HG03045 (cell line): ENCODE measurements around the gene POMGNT2.

Experiments
- ATAC-seq: cut with Tn5 transposase; IDR thresholded peaks from one replicate; pipeline ENCODE4 v1.9.1; 2021; ENCODE audit warnings: mild to moderate bottlenecking, moderate library complexity; ENCODE audit not compliant: unreplicated experiment

The POMGNT2 gene

DNA sequence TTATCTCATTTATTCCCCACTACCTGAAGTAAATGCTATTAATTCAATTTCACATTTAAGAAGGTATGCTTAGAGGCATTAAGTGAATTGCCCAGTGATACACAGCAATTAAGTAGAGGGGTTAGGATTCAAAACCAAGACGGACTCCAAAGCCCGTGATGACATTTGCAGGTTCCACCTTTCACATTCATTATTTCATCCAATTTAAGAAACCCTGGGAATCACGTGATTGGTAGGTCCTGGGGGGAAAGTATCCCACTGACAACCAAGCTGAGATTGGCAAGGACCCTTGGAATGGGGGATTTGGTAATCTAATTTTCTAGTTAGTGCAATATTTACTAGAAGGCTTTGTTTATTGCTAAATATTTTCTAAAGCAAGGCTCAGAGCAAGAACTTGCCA is 1.8 kb downstream of the POMGNT2 start:
- ATAC-seq: no peak

DNA sequence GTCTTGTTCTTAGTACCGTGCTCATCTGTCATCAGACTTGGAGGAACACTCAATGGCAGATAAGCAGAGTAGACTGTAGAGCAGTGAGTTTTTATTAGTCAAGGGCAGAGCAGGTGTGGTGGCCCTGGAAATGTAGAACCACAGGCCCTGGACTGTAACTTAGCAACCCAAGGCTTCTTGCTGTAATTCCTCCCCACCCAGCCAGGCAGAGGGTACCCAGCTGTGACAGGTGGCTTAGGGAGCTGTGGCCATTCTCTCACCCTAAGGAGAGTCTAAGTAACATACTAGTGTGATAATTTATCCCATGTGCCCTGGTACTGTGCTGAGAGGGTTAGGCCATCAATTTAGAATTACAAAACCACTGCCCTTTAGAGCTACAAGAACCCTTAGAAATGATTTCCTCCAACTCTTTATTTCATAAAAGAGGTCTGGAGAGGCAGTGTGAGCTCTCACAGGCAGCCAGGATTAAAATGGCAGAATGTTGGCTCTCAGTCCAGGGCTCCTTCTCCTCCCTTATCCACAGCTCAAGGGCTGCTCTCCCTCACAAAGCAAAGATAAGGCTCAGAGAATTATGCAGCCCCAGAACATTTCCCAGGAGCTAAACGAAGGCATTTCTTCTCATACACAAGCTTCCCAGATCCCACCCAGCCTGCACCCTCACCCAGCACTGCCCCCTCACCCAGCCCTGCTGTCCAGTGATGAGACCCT is 3.0 kb downstream of the POMGNT2 start:
- ATAC-seq: no peak

DNA sequence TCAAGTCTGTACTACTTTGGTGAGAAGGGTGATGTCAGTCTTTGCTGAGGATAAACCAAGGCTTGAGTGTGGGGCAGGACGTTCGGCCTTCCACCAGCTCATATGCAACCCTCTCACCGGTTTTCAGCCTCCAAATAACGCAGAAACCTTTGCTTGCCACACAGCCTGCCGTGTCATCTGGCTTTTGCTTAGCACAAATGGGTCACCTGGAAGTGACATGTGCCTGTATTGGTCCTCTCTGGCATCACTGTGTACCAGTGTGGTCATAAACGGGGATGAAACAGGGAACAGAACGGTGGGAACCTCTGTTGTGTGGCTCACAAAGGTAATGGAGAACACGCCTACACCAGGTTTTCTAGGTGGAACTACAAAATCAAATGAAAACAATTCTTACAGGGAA is 7.1 kb downstream of the POMGNT2 start:
- no peak for ATAC-seq

DNA sequence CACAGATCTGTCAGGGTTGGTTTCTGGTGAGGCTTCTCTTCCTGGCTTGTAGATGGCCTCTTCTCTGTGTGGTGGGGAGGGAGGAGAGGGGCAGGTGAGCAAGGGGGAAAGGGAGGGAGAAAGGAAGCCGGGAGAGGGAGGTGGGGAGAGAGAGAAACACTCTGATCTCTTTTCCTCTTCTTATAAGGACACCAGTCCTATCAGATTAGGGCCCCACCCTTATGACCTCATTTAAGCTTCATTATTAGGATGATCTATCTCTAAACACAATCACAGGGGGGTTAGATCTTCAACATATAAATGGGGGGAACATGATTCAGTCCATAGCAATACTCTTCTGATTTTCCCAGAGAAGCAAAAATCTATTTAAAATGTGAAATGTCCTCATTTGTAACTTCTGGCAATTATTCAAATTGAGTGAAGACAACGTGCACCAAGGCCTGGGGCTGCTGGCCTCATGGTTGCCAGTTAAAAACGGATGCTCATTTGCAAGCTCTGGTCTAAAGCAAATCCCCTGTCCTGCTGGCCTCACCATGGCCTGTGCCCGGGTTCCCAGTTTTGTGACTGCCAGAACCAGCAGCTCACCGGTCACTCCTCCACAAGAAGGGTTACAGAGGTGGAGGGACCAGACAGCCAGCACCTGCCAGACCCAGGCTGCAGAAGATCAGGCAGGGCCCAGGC is 8.3 kb downstream of the POMGNT2 start:
- no peak for ATAC-seq

DNA sequence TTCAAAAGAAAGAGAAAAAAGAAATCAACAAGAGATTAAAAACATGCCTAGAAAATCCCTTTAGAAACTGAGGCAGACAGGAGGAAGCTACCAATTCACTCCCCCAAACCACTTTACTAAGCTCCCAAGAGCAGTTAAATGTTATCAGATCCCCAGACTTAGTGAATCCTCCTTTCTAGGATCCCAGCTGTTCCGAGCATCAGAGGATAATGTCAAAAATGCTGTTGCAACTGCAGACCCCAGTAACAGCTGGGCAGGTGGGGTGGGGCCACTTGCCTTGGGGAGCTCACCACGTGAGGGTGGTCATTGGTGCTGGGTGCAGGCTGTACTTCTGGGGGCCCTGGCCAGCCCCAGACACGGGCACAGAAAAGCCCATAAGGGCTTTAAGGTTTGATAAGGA is 9.1 kb downstream of the POMGNT2 start:
- no peak for ATAC-seq

DNA sequence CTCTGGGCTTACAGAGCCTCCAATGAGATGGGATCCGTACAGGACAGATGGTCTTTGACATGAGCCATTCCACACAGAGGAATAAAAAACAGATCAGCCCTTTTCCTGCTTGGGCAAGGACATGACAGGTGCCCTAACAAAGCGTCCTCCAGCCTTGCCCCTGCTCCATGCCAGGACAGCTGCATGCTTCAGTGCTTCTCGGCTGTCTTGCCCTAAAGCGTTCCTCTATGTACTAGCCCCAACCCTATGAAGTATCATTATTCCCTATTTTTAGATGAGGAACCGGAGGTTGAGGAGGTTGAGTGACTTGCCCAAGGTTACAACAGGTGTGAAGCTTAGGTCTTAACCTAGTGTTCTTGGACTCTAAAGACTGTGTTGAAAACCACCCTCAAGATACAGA is 10.5 kb downstream of the POMGNT2 start:
- no peak for ATAC-seq

DNA sequence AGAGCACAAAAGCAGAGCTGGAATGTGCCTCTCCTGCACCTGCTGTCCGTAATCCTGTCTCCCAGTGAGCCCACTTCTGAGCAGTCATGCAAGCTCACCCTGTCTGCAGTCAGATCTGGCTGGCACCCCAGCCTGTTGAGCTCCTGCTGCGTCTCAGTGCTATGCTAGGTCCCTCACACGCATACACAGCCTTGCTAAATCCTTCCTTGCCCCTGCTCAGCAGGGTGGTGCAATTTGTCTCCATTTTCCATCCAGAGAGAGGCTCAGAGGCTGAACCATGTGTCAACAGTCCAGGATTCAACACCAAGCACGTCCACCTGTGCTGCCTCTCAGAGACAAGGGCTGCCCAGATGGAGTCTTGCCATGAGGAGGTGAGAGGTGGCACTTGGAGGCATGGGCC is 11.0 kb downstream of the POMGNT2 start:
- no peak for ATAC-seq

DNA sequence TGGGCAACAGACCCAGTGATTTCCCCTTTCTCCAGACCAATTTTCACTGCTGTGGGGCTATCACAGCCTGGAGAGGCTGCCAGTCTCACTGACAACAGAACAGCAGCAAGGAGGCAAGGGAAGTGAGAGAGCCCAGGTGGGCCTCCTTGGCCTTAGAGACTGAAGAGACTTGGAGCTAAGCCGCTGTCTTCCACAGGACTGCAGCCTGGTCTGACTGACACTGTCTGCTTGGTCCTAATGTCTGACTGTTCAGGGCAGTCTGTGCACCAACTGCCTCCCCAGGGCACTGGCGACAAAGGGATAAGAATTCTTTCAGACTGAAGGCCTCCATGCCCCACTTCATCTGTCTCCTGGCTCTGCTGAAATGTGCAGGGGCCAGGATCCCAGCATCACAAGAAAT is 11.5 kb downstream of the POMGNT2 start:
- ATAC-seq: no peak

DNA sequence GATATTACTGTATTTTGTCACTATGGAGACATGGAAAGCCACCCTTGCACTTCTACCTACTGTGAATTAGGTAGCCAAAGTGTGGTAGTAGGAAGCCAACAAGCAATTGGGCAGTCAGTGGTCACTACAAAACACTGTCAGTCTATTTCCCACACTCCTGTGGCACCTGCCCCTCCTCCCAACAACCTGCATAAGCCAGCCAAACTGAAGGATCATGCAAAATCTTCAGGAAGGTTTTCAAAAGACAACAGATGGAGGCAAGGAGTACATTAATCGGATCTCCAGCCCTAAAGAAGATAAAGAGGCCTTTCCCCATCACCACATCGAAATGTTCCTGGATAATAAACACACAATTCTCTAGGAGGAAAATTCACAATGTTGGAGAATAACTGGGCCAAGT is 11.9 kb downstream of the POMGNT2 start:
- ATAC-seq: no peak

DNA sequence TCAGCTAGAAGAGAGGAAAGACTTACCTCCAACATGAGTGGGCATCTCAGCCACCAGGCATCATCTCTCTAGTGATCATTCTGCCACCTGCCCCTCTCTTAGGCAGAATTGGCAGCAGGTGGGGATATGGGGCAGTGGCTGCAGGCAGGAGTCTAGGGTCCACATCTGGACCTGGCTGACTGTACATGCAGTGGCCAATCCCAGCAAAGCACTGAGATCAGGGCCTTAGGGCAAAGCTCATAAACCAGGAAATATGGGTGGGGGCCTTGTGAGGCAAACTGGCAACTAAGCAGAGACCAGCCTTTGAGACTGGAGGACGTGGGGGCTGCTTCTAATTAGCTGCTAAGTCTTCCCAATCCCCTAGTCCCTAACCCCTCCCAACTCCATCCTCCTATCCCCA is 12.9 kb downstream of the POMGNT2 start:
- no peak for ATAC-seq

DNA sequence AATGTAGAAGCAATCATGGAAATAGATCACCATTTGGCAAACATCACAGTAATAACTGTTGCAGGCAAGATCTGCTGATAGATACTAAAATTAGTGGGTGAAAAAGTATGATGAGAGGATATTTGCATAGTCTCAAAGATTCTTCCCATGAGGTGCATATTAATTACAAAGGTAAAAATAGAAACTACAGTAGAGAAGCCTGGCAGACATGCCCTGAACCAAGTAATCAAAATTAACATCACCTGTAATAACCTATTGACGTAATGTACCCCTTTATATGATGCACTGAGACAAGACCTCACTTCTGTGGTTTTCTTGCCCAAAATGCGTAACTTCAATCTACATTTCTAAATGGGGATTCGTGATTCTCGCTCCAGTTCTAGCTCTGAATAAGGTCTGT is 14.4 kb downstream of the POMGNT2 start:
- ATAC-seq: no peak

DNA sequence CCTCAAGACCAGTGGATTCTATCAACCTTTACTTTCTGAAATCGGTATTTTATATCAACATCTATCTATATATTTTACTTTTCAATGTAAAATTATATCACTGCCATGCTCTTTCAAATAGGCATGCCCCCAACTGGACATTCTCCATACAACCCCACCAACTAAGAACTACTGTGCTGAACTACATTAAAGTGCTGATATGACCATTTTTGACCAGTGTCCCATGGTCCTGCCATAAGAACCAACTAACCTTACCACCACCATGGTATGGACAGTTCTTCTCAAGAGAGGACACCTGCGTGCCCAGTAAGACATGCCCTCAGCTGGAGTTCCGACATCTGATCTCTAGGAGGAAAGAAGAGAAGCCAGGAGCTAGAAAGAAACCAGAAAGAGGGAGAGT is 15.6 kb downstream of the POMGNT2 start:
- no peak for ATAC-seq

DNA sequence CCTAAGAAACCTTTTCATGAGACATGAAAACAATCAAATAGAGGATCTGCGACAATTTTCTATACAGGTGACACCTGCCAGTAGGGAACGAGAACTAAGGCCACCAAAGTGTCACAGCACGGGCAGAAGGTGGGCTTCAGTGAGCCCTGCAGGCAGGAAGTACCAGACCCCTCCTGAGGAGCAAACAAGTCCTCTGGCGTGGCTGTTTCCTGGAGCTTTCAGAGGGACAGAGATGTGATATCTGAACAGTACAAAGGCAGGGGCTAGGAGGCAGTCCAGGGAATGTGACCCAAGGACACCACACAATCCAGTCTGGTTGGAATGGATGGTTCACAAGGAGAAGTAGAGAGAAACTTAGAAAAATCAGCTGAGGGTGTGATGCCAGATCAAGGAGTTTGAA is 16.8 kb downstream of the POMGNT2 start:
- ATAC-seq: no peak

DNA sequence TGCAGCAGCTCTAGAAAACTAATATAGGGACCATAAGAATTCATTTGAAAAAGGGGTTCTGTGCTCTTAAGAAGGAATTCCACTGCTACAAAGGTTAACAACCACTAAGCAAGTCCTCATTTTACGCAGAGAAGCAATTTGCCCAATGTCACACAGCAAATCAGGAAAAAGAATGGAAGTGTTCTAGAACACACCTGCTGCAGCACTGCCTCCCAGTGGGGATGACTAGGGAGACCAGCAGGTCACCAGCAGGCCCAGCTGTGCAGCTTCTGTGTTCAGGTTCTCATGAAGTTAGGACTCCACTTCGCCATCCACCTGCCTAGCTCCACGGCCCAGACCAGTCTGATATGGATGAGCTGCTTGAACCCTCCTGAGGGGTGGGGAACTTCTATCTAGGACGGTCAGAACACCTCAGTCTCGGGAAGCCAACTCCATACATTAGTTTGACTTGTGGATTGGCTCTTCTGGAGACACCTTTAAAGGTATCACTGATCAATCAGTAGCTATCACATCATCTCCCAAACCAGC is 18.6 kb downstream of the POMGNT2 start:
- no peak for ATAC-seq

DNA sequence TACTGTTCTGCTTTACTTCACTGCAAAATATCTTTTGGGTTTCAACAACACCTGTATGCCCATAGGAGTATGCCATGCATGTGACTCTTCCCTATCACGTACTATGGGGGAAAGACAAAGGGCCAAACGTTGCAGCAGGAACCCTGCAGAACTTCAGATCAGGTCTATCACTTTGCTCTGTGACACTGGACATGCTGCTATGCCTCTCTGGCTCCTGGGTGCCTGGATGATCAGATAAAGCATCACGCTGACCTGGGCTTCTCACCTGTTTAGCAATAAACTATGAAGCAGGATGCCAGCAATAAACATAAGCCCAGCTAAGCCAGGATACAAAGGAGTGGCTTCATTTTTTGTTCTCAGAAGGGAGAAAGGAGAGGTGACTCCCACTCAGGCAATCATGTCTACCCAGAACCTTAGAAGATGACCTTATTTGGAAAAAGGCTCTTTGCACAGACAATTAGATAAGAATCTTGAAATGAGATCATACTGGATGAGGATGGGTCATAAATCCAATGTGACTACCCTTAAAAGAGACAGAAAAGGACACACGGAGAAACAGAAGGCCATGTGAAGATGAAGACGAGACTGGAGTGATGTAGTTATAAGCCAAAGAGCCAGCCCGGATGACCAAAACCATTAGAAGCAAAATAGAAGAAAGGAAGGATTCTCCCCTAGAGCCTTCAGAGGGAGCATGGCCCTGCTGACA is 19.3 kb downstream of the POMGNT2 start:
- ATAC-seq: no peak

DNA sequence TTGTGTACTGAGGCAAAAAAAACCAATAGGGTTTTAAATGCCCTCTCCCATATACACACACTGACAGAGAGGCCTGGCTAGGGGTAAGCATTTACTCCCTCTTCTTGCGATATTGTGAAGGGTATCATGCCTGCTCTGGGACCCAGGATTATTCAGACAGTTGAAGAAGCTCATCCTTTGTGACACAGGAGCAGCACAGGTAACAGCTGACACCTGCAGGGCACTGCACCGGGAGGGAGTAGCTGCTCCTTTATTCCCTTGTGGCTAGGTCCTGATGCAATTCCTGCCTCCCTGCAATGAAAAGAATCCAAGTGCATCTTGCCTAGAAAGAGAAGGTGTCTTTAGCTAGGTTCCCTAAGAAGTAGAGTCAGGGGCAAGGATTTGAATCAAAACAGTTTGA is 23.4 kb downstream of the POMGNT2 start:
- ATAC-seq: no peak

DNA sequence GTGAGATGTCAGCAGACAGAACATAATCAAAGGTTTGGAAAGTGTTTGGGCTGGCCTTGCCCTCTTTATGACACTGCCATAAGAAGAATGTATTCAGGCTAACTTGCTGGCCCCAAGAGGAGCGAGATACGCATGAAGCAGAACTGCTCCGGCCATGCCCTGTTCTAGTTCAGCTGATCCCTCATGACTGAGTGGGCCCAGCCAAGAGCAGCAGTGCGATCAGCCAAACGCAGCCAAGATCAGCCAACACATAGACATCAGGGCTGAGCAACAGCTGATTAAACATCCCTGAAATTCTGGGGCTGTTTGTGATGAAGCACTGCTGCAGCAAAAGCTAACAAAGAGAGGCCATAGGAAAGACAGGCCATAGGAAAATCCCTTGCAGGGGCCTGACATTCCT is 24.1 kb downstream of the POMGNT2 start:
- no peak for ATAC-seq

DNA sequence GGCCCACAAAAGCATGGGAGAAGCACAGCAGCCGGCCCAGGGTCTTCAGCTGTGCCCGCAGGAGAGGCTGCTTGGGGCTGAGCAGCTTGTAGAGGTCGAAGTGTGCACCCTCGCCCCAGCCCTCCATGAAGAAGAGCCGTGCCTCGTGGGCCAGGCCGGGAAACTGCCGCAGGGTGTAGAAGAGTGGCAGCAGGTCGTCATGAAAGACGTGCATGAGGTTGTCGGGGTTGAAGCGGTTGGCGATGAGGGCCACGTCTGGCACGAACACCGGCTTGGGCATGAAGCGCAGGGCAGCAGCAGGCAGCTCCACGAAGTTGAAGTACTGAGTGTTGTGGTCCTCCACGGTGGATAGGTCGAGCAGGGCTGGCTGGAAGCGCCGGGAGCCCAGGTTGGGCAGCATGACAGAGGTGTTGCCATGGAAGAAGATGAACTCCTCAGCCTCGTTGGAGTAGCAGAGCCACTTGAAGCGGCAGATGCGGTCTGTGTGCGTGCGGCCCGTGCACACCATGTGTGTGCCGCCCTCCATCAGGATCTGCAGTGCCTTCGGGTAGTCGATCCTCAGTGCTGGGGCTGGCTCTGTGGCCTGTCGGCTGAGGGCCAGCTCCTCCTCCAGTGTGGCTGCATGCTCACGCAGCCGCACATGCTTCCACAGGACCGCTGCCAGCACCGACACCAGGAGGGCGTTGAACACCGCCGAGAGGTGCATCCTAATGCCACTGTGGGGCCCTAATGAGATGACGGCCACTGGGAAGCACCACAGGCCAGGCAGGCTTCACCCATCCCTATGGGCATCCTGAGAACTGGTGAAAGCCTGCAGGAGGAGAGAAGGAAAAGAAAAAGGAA is 24.9 kb downstream of the POMGNT2 start:
- no peak for ATAC-seq

DNA sequence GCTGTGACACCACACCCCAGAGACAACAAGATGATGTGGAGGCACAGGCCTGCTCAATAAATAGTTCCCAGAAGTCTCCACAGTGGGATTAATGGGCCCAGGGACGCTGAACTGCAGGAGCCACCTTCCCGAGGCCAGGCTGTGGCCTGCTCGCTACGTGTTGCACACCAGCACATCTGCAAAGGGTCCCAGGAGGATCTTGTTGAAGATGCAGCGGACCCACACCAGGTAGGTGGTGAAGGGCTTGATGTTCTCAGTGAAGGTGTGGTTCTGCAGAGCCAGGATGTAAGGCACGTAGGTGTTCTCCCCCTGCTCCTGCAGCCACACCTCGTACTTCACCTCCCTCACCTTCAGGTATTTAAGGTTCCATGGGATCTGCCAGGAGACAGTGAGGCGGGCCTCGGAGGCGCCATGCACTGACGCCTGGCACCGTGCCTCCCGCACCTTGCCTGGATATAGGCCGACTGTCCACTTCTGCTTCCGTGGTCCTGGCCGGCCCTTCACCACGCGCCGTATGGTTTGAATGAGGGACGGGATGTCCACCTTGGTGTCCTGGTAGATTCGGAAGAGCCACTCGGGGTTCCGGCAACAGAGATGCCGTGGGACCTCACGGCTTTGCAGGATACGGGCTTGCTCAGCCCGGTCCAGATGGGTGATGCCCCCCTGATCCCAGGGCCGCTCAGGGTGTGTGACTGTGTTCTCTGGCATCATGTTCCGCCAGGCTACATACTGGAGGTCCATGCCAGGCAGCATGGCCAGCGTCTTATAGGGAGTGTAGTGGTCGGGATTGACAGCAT is 26.1 kb downstream of the POMGNT2 start:
- no peak for ATAC-seq

DNA sequence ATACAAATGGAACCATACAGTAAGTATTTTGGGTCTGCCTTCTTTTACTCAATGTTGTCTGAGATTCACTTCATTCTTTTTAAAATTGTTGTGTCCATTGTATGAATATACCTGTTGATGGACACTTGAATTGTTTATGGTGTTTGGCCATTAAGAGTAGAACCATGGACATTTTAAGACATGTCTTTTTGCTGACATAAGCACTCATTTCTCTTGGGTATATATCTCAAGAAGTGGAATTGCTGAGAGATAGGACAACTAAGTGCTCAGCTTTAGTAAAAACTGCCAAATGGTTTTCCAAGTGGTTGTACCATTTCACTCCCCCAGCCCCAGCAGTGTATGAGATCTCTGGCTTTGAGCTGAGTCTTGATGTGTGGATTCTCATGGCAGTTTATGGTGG is 28.2 kb downstream of the POMGNT2 start:
- ATAC-seq: no peak
